Measurements from ENCODE around the gene MOB3B.

Gene MOB3B

GRCh38 chr9:27445057-27445595 lies 84.5 kb downstream of the MOB3B start:
- DNase-seq (ENCODE audit: low read depth): no peak

GRCh38 chr9:27442464-27442863 lies 87.2 kb downstream of the MOB3B start:
- DNase-seq (ENCODE audit: low read depth): no peak

DNA sequence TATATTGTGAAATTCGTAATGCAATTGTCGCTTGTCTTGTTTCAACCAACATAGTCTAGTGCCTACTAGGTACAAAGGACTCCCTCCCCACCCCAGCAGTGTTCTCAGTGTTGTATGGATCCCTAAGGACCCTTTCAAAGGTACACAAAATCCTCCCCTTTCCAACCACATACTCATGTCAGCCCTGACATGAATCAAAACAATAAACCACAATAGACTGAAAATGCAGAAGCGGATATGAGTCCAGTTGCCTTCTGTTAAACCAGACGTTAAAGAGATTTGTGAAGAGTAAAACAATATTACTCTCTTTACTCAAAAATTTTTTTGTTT lies 87.9 kb downstream of the MOB3B start:
- DNase-seq (ENCODE audit: low read depth): no peak

DNA sequence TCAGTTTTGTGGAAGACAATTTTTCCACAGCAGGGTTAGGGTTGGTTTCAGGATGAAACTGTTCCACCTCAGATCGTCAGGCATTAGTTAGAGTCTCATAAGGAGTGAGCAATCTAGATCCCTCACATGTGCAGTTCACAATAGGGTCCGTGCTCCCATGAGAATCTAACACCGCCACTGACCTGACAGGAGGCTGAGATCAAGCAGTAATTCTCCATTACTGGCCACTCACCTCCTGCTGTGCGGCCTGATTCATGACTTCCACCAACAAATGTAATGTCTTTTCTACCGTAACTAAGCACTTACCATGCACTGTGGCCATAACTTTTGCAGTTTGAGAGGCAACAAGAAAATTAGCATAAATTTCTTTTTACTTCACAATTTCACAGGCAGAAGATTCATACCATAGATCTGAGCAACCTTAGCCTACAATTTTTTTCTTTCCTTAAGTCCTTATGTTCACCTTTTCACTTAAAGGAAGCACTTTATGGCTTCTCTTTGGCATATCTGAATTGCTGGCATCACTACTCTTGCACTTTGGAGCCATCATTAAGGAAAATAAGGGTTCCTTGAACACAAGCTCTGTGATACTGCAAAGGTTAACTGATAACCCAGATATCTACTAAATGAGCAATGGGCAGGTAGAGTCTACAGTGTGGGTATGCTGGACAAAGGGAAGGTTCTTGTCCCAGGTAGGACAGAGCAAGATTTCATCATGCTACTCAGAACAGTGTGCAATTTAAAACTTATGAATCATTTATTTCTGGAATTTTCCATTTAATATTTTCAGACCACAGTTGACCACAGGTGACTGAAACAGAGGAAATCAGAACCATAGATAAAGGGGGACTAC lies 88.5 kb downstream of the MOB3B start:
- no peak for DNase-seq (ENCODE audit: low read depth)

- DNase-seq (ENCODE audit: low read depth): no peak
Observed at GRCh38 chr9:27438522-27438921, 91.1 kb downstream of the MOB3B start.

DNA sequence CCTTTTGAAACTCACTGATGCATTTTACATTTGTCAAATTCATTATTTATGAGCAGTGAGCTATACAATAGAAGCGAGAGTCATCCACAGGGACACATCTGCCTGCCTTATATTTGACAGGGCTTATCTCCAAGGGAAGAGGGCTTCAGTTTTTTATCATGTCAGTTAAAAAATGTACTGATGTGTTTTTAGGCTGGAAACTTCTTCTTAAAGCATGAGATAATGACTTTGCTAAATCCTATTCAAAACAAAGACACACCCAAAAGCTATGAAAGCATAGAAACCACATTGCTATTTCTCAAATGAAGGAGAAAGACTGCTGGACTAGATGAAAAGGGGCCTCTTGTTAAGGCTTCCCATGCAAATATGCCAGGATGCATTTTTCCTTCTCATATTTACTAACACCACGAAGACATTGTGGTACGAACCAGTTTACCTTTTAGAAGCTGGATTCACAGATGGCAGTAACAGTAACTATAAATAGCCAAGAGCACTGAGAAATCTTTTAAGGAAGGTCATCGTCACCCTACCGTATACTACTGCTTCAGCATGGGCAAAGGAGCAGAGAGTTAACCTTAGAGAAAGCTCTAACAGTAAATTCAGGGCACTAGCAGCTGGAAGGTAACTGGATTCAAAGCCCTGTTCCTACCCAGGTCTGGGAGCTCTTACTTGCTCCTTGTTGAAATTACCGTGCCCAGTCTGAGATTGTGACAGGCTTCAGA lies 91.8 kb downstream of the MOB3B start:
- DNase-seq (ENCODE audit: low read depth): no peak

- DNase-seq (ENCODE audit: low read depth): no peak
Observed at GRCh38 chr9:27436234-27436633, 93.4 kb downstream of the MOB3B start.

DNA sequence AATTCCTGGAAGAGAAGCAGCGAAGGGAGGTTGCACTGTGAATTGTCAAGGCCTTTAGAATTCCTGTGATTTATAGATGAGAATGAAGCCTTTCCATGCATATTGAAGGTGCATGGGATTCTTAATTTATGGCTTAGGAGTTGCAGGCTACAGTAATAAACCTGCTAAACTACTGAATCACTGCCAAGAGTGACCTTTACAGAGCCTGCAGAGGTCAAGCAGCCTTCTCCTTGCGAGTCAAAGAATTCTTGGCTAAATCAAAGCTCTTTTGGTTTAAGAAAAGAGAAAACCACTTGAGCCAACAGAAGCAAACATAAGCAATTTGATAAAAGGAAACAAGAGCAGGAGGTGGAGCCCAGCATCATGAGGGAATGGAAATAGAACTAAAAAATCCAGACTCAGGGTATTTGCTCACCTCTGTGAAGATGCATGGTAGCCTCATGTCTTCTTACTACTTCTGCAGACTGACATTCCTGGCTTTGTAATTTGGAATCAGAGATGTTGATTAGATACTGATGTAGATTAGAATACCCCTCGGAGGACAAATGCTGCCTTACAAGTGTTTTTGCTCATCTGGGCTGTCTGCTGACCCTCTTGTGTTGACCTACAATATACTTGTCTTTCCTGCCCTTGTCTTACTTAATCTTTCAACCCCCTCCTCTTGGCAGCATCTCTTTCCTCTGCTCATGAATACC lies 95.8 kb downstream of the MOB3B start:
- no peak for DNase-seq (ENCODE audit: low read depth)

GRCh38 chr9:27432308-27432707 lies 97.3 kb downstream of the MOB3B start:
- DNase-seq (ENCODE audit: low read depth): no peak

DNA sequence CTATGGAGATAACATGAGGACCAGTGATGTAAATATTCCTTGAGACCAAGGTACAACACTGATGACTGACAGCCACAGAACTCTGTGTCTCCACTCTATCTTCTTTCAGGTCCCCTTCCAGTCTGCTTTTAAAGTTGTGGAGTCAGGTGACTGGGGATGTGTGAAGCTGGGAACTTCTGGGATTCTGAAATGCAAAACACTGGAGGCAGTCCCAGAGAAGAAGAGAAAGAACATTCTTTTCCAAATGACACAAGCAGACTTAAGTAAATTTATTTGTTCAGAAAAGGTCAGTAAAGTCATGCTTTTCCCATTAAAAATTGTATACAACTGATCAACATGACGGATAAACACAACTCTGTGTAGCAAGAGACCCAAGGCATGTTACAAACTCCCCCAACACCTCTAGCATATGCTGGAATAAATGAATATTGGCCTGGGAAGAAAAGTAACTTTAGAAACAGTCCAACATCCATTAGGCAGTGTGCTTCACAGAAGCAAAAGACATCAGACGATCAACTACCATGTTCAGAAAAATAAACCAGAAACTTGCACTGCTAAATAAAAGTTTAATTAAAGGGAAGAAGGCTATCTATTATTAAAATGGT lies 98.0 kb downstream of the MOB3B start:
- no peak for DNase-seq (ENCODE audit: low read depth)

- no peak for DNase-seq (ENCODE audit: low read depth)
Observed at GRCh38 chr9:27430750-27431535, 98.7 kb downstream of the MOB3B start.

DNA sequence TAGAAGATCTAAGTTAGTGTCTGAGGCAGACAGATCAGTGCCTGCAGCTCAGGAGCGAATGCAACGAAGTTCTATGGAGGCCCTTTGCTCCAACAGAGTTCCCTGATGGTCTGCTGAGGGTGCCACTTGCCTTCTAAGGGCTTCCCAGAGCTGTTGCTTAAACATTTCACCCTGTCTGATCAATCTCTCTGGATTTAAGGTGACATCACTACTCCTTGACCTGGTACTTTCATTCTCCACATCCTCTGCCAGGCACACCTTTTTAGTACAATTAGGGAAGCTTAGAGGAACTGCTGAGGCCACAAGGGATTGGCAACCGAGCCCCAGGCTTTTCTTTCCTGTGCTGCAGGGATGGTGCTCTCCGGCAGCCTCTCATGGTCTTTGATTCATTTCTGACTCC lies 99.7 kb downstream of the MOB3B start:
- no peak for DNase-seq (ENCODE audit: low read depth)

GRCh38 chr9:27429436-27429835 lies 100.2 kb downstream of the MOB3B start:
- no peak for DNase-seq (ENCODE audit: low read depth)

DNA sequence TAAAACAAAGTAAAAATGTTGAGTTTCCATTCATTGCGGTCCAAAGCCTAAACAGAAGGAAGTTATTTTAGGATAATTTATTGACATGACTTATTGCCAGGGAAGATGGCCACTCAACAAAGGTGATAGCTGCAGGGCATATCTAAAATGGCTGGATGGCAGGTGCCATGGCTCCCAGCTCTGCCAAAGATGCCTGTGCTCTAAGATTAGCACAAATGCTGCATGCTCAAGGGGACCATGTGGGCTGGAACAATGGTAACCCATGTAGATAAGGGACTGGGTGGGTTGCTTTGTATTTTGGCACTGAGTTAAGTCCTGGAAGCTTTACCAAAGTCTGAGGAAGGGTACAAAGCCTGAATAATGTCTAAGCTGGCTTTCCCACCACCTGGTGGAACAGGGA lies 101.1 kb downstream of the MOB3B start:
- no peak for DNase-seq (ENCODE audit: low read depth)

- no peak for DNase-seq (ENCODE audit: low read depth)
Observed at GRCh38 chr9:27427272-27427643, 102.4 kb downstream of the MOB3B start.

DNA sequence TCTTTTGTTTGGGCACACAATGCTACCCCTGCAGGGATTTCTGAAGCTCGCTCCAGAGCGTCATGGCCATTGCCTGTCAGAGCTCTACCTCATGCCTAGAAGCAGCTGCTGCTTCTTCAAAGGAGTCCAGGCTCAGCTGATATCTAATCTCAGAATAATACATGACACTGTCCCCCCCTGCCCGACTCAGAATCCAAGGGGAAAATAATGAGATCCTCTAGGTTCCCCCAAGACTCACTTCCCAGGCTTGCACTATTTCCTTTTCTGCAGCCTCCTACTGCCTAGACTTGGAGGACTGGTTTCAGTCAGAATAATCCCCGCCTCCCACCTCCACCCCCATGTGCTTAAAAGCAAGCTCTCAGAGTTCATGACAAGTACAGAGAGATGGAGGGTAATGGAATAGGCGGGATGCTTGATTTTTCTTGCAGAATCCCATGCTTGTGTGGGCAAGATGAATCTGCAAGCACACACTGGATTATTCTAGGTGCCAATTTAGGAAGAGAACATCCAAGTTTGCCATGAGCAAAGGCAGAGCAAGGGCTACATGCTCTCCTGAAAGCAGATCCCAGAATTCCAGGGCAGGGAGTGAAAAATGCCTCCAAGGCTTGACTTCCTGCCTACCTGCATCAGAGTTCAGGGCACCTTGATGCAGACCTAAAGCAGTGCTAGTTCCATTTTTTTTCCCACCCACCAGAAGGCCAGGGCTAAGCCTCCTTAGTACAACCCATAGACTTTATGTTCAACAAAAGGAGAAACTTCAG lies 102.9 kb downstream of the MOB3B start:
- DNase-seq (ENCODE audit: low read depth): no peak

DNA sequence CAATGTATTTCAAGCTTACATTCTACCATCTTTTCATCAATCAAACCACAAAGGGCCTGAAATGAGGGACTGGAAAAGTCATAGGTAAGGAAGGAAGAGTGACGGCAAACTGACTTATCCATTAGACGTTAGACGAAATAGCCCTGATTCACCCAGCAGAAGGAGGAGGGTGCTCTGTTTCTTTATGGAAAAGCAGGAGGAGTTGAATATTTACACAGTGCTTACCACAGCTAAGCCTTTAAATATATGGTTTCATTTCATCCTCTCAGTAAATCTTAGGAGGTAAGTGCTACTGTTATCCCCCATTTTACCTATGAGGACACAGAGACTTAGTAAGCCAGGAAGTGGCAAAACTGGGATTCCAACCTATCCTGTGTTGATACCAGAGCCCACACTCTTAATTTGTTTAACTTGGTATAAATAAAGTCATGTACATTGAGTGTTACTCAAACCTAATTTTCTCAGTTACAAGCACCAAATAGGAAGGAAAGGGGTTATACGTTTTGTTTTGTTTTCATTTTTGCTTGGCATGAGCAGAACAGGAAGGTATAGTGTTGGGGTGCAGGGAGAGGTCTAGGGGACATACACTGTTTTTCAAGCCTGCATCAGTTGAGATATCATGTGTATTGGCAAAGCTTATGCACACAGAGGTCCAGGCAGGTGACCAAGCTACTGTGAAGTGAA lies 103.6 kb downstream of the MOB3B start:
- DNase-seq (ENCODE audit: low read depth): no peak

DNA sequence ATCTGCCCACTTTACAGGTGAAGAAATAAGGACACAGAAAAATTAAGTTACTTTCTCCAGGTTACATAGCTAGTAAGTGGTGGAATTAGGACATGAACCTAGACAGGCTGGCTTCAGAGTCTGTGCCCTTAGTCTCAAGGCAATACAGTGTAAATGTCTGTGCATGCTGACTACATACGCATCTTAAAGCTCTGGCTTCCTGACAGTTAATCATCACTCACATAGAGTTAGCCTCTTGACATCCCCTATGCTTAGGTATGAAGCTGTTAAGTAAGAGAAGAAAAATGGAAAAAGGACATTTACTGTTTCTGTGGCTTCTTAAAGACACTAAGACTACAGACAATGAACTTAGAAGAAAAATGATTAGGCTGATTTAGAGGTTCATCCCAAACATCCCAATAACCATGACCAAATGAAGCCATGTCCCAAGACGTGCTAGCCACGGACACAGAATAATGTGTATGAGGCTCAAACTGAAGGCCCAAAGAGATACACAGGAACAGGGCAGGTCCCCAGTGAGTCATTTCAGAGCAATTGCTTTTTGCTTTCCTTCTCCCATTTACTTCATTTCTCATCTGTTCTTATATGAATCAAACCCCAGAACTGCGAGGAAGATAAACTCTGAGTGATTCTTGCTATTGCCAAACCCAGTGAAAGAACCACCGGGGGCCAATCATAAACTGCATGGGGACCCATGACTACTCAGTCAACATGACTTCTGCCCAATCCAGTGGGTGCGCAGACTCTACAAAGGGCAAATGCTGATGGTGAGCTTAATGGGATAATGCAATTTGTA lies 105.5 kb downstream of the MOB3B start:
- DNase-seq (ENCODE audit: low read depth): no peak

- DNase-seq (ENCODE audit: low read depth): no peak
Observed at GRCh38 chr9:27422279-27422834, 107.3 kb downstream of the MOB3B start.

All from stimulated activated CD8-positive, alpha-beta memory T cell treated with anti-CD3 and anti-CD28 coated beads, Interleukin-12 subunit alpha, Interleukin-12 subunit beta, amount 100 ng/mL, for 4 hours (primary cell).